CD4-positive, alpha-beta T cell (primary cell): ENCODE measurements around the gene CYTH4. TPM values are rescaled to one million over a fixed set of nuclear protein-coding genes. Genes with fewer than 3 reads are reported as not detected.

ENCODE experiments used
- ATAC-seq: fragments of 200-7000 bp; cut with Tn5 transposase; one replicate; pipeline ENCODE4 v1.10.0; 2022; ENCODE audit warnings: mild to moderate bottlenecking; ENCODE audit not compliant: poor library complexity
- CTCF ChIA-PET: fragments of 350-600 bp; sonication (Branson Sonifier 250); formaldehyde crosslinking; loops from one replicate; lab custom pipeline; 2021; ENCODE audit warnings: antibody characterized with exemption, inconsistent platforms; lab: Charles Lee
- POLR2A ChIA-PET: fragments of 350-600 bp; sonication (Branson Sonifier 250); formaldehyde crosslinking; loops from one replicate; lab custom pipeline; 2021; ENCODE audit warnings: antibody characterized with exemption, inconsistent platforms; lab: Charles Lee
- DNase-seq, 14 experiments: peaks; one replicate each; pipeline ENCODE4 v3.0.0-alpha.2; 2013 to 2020; ENCODE audit warnings: mixed read lengths in 2 of 14
- H3K27ac ChIP-seq, 2 donors: one replicate each; pipeline versions ENCODE4 v1.5.1 to v1.7.0; 2013; ENCODE audit warnings: low read length in 2 of 2, low read depth in 1 of 2, mild to moderate bottlenecking in 1 of 2
- H3K27me3 ChIP-seq, 2 experiments: 1 replicate in 1 of 2; 2 replicates in 1 of 2; pipeline versions ENCODE4 v1.6.1 to v1.7.0; 2013; ENCODE audit warnings: low read length in 2 of 2, control low read depth in 1 of 2, mild to moderate bottlenecking in 1 of 2, moderate library complexity in 1 of 2; ENCODE audit not compliant: insufficient read depth in 2 of 2, control insufficient read depth in 1 of 2
- H3K36me3 ChIP-seq: one replicate; pipeline ENCODE4 v1.6.1; 2013; ENCODE audit warnings: low read length, control low read depth; ENCODE audit not compliant: insufficient read depth
- H3K4me1 ChIP-seq: one replicate; pipeline ENCODE4 v1.6.1; 2013; ENCODE audit warnings: low read length, control low read depth; ENCODE audit not compliant: insufficient read depth
- H3K4me3 ChIP-seq: one replicate; pipeline ENCODE4 v1.5.1; 2013; ENCODE audit warnings: mild to moderate bottlenecking, low read length, moderate library complexity
- H3K9me3 ChIP-seq, 2 experiments: 1 replicate in 1 of 2; 2 replicates in 1 of 2; pipeline versions ENCODE4 v1.6.1 to v1.7.0; 2013; ENCODE audit warnings: low read length in 2 of 2, mild to moderate bottlenecking in 2 of 2, control low read depth in 1 of 2, moderate library complexity in 1 of 2; ENCODE audit not compliant: control insufficient read depth in 1 of 2, insufficient read depth in 1 of 2
- H3K27ac Mint-ChIP-seq: one replicate; pipeline ENCODE4 v1.8.0; 2020; ENCODE audit warnings: mixed read lengths
- H3K27me3 Mint-ChIP-seq: one replicate; pipeline ENCODE4 v1.8.0; 2021; ENCODE audit warnings: mixed read lengths
- H3K36me3 Mint-ChIP-seq: one replicate; pipeline ENCODE4 v1.8.0; 2021; ENCODE audit warnings: low read depth, mixed read lengths
- H3K4me1 Mint-ChIP-seq: one replicate; pipeline ENCODE4 v1.8.0; 2021; ENCODE audit warnings: low read depth, mixed read lengths
- H3K4me3 Mint-ChIP-seq: one replicate; pipeline ENCODE4 v1.8.0; 2020; ENCODE audit warnings: mild to moderate bottlenecking, mixed read lengths
- H3K9me3 Mint-ChIP-seq: one replicate; pipeline ENCODE4 v1.8.0; 2020; ENCODE audit warnings: mixed read lengths
- CTCF ChIP-seq: fragments of 200-600 bp; IDR thresholded peaks from one replicate; pipeline ENCODE4 v1.8.0; 2022; ENCODE audit warnings: antibody characterized with exemption, mild to moderate bottlenecking
- intact Hi-C, 2 experiments: fragments of 100-400 bp; cut with DNase I in 1 of 2; cut with micrococcal nuclease in 1 of 2; formaldehyde crosslinking; loops; one replicate each; pipeline versions ENCODE4 v1.15.1 to v1.9.0; 2023 to 2025; cut with DNase I, micrococcal nuclease
- total RNA-seq, 174 experiments: library from RNA in 2 of 174; stranded (reverse) in 2 of 174; gene quantifications; one replicate each; pipeline ENCODE4 v1.2.3 and lab custom pipeline; 2021 to 2026

Gene CYTH4
- total RNA-seq, 2 experiments from 2014 or later, result 134 to 138 TPM

- TF ChIP-seq CTCF, result no peak
- Mint-ChIP-seq H3K4me1 (no peaks in the 10 kb centered on the region), H3K9me3 (no peaks in the 10 kb centered on the region), H3K27ac (no peak overlapping the region), H3K27me3 (no peaks in the 10 kb centered on the region), H3K36me3 (no peaks in the 10 kb centered on the region), H3K4me3 (no peak overlapping the region)
- no peaks in the 10 kb centered on the region for H3K4me1 ChIP-seq
- no peak overlapping the region for H3K4me3 ChIP-seq
- ATAC-seq (no peak), DNase-seq (no peak)
- CTCF ChIA-PET, result no interaction called here
- H3K27ac ChIP-seq, result no peak overlapping the region
- no peaks in the 10 kb centered on the region for H3K36me3 ChIP-seq
- no peaks in the 10 kb centered on the region for H3K9me3 ChIP-seq
- H3K27me3 ChIP-seq, result no peaks in the 10 kb centered on the region
- intact Hi-C loops, result no loop called here
- POLR2A ChIA-PET, result no interaction called here
Measured at GRCh38 chr22:37358386-37358785, 76.1 kb downstream of the CYTH4 start.

GRCh38 chr22:37358917-37359316 lies 76.6 kb downstream of the CYTH4 start:
- Histone ChIP-seq H3K4me1 (no peaks in the 10 kb centered on the region), H3K36me3 (no peaks in the 10 kb centered on the region), H3K4me3 (no peak overlapping the region), H3K27ac (no peak overlapping the region), H3K27me3 (no peaks in the 10 kb centered on the region), H3K9me3 (no peaks in the 10 kb centered on the region)
- no peak overlapping the region for H3K27ac Mint-ChIP-seq
- DNase-seq (no peak), ATAC-seq (no peak)
- POLR2A ChIA-PET, result no interaction called here
- CTCF ChIA-PET, result no interaction called here
- TF ChIP-seq CTCF, result no peak
- H3K4me3 Mint-ChIP-seq, result no peak overlapping the region
- intact Hi-C loops, result no loop called here
- no peaks in the 10 kb centered on the region for H3K36me3 Mint-ChIP-seq
- H3K9me3 Mint-ChIP-seq, result no peaks in the 10 kb centered on the region
- no peaks in the 10 kb centered on the region for H3K27me3 Mint-ChIP-seq
- H3K4me1 Mint-ChIP-seq, result no peaks in the 10 kb centered on the region

GRCh38 chr22:37362621-37363020 lies 80.3 kb downstream of the CYTH4 start:
- Mint-ChIP-seq H3K36me3 (no peaks in the 10 kb centered on the region), H3K4me1 (no peaks in the 10 kb centered on the region), H3K27me3 (no peaks in the 10 kb centered on the region), H3K9me3 (no peaks in the 10 kb centered on the region), H3K27ac (no peak overlapping the region), H3K4me3 (no peak overlapping the region)
- ChIA-PET POLR2A (no interaction called here), CTCF (no interaction called here)
- intact Hi-C loops, result no loop called here
- H3K4me1 ChIP-seq, result no peaks in the 10 kb centered on the region
- H3K27ac ChIP-seq, result no peak overlapping the region
- no peak for DNase-seq
- H3K4me3 ChIP-seq, result no peak overlapping the region
- H3K36me3 ChIP-seq, result no peaks in the 10 kb centered on the region
- no peaks in the 10 kb centered on the region for H3K27me3 ChIP-seq
- H3K9me3 ChIP-seq, result no peaks in the 10 kb centered on the region
- TF ChIP-seq CTCF, result no peak
- no peak for ATAC-seq
